Measurements from ENCODE around the gene ANKRD45. TPM values are rescaled to one million over a fixed set of nuclear protein-coding genes. Genes with fewer than 3 reads are reported as not detected.
"Not testable (repeated sequence)": the region's sequence is repeated elsewhere in the genome, so short reads cannot be mapped to it uniquely, and the experiment has no call there.

The ANKRD45 gene
- total RNA-seq, 1 experiment from 2014 or later = 0.73 TPM

- Histone ChIP-seq H3K4me1 (ENCODE audit: insufficient read depth, low read length, poor library complexity, severe bottlenecking) (no peaks in the 10 kb centered on the region), H3K27me3 (replicated peaks; ENCODE audit: insufficient read depth, low read depth, low read length, poor library complexity) (no peaks in the 10 kb centered on the region), H3K27ac (ENCODE audit: low read depth, low read length, poor library complexity, severe bottlenecking) (no peak overlapping the region), H3K4me3 (ENCODE audit: low read depth, low read length, poor library complexity, severe bottlenecking) (no peak overlapping the region), H3K36me3 (ENCODE audit: insufficient read depth, low read length, poor library complexity, severe bottlenecking) (no peaks in the 10 kb centered on the region), H3K9me3 (ENCODE audit: low read depth, low read length, poor library complexity, severe bottlenecking) (no peaks in the 10 kb centered on the region)
- ChIA-PET CTCF (no interaction called here), POLR2A (ENCODE audit: low non-redundant PET) (no interaction called here)
- BruUV-seq (replicated peaks) = no TSS peak
- intact Hi-C loops (cut with micrococcal nuclease; ENCODE audit: unreplicated experiment) = no loop called here
- no peak for DNase-seq (ENCODE audit: low spot score)
- TF ChIP-seq CTCF (conservative IDR thresholded peaks at IDR 0.05; ENCODE audit: low read depth, low read length) = no peak
- no peak for TF ChIP-seq EZH2 (IDR thresholded peaks at IDR 0.05; ENCODE audit: borderline replicate concordance, low read depth, low read length, poor library complexity, severe bottlenecking)
These were observed 23.0 kb downstream of the ANKRD45 start for GRCh38 chr1:173646656-173647055.

- intact Hi-C loops (cut with micrococcal nuclease; ENCODE audit: unreplicated experiment); DNase-seq (ENCODE audit: low spot score); H3K27ac ChIP-seq (ENCODE audit: low read depth, low read length, poor library complexity, severe bottlenecking); H3K9me3 ChIP-seq (ENCODE audit: low read depth, low read length, poor library complexity, severe bottlenecking); POLR2A ChIA-PET (ENCODE audit: low non-redundant PET); H3K4me1 ChIP-seq (ENCODE audit: insufficient read depth, low read length, poor library complexity, severe bottlenecking); H3K27me3 ChIP-seq (replicated peaks; ENCODE audit: insufficient read depth, low read depth, low read length, poor library complexity); BruUV-seq (replicated peaks); H3K36me3 ChIP-seq (ENCODE audit: insufficient read depth, low read length, poor library complexity, severe bottlenecking); H3K4me3 ChIP-seq (ENCODE audit: low read depth, low read length, poor library complexity, severe bottlenecking); CTCF ChIA-PET: not testable (repeated sequence)
These were observed 27.1 kb downstream of the ANKRD45 start for GRCh38 chr1:173642450-173643139.

- no peaks in the 10 kb centered on the region for H3K27me3 ChIP-seq (replicated peaks; ENCODE audit: insufficient read depth, low read depth, low read length, poor library complexity)
- no peak for DNase-seq (ENCODE audit: low spot score)
- ChIA-PET POLR2A (ENCODE audit: low non-redundant PET) (no interaction called here), CTCF (no interaction called here)
- no peaks in the 10 kb centered on the region for H3K4me1 ChIP-seq (ENCODE audit: insufficient read depth, low read length, poor library complexity, severe bottlenecking)
- intact Hi-C loops (cut with micrococcal nuclease; ENCODE audit: unreplicated experiment) = no loop called here
- TF ChIP-seq CTCF (conservative IDR thresholded peaks at IDR 0.05; ENCODE audit: low read depth, low read length) = no peak
- no peak for TF ChIP-seq EZH2 (IDR thresholded peaks at IDR 0.05; ENCODE audit: borderline replicate concordance, low read depth, low read length, poor library complexity, severe bottlenecking)
- no peaks in the 10 kb centered on the region for H3K9me3 ChIP-seq (ENCODE audit: low read depth, low read length, poor library complexity, severe bottlenecking)
- H3K27ac ChIP-seq (ENCODE audit: low read depth, low read length, poor library complexity, severe bottlenecking) = no peak overlapping the region
- H3K4me3 ChIP-seq (ENCODE audit: low read depth, low read length, poor library complexity, severe bottlenecking) = no peak overlapping the region
- no TSS peak for BruUV-seq (replicated peaks)
- no peaks in the 10 kb centered on the region for H3K36me3 ChIP-seq (ENCODE audit: insufficient read depth, low read length, poor library complexity, severe bottlenecking)
These were observed 30.5 kb downstream of the ANKRD45 start for GRCh38 chr1:173639102-173639501.

All from A673 (cell line).